ENCODE data around the gene THG1L. TPM values are rescaled to one million over a fixed set of nuclear protein-coding genes. Genes with fewer than 3 reads are reported as not detected.
"Not testable (repeated sequence)": the region's sequence is repeated elsewhere in the genome, so short reads cannot be mapped to it uniquely, and the experiment has no call there.

The THG1L gene
- total and polyA plus RNA-seq, 3 donors from 2014 or later: 11.9 to 18.1 (median 14.0) TPM

DNA sequence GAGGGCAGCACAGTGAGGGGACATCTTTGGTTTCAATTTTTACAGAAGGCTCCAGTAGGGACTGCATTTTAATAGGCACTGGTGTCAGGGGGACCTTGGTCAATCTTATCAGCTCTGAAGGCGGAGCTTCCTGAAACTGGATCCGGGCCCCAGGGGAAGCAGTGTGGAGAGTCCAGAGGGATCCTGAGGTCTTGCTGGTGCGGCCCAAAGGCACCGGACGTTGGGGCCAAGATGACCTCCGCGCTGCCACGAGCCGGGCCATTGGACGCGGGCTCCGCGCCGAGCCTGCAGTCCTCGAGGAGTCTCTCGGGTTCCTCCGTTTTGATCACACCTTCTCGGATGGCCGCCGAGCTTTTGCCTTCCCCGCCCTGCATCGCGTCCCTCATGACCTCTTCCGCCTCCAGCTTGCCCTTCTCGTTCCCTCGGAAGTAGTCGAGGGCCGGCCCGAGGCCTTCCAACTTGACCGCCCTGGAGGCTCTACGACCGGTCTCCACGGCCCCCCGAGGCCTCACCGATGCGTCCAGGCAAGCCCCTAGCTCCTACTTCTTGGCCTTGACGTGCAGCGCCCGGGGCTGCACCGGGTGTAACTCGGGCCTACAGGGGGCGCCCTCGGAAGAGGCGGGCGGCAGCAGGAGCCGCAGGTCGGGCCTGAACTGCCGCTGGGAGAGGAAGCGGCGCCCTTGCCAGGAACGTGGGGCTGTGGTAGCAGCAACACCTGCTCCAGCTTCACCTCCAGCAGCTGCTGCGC lies 41.1 kb upstream of the THG1L start:
- intact Hi-C loops (cut with DNase I; ENCODE audit: low total_unique reads): no loop called here
- Histone ChIP-seq H3K27ac (peak overlapping the region; percentile 16 to 74), H3K4me1 (peaks cover 22% of the 10 kb centered on the region), H3K9me3 (no peaks in the 10 kb centered on the region), H3K36me3 (ENCODE audit: low read depth, missing control alignments) (no peaks in the 10 kb centered on the region), H3K27me3 (no peaks in the 10 kb centered on the region), H3K4me3 (peak overlapping the region; percentile 49 to 66)
- TF ChIP-seq, protein P1, sequence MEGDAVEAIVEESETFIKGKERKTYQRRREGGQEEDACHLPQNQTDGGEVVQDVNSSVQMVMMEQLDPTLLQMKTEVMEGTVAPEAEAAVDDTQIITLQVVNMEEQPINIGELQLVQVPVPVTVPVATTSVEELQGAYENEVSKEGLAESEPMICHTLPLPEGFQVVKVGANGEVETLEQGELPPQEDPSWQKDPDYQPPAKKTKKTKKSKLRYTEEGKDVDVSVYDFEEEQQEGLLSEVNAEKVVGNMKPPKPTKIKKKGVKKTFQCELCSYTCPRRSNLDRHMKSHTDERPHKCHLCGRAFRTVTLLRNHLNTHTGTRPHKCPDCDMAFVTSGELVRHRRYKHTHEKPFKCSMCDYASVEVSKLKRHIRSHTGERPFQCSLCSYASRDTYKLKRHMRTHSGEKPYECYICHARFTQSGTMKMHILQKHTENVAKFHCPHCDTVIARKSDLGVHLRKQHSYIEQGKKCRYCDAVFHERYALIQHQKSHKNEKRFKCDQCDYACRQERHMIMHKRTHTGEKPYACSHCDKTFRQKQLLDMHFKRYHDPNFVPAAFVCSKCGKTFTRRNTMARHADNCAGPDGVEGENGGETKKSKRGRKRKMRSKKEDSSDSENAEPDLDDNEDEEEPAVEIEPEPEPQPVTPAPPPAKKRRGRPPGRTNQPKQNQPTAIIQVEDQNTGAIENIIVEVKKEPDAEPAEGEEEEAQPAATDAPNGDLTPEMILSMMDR (IDR thresholded peaks at IDR 0.05): peak in 1 of 3 experiments; percentile 21
- no peak for TF ChIP-seq POLR2A (IDR thresholded peaks at IDR 0.05)
- peak; percentile 33 for DNase-seq
- 46 to 54% methylated on average over 24 to 52 of the region's 52 CpGs for WGBS, 2 donors

DNA sequence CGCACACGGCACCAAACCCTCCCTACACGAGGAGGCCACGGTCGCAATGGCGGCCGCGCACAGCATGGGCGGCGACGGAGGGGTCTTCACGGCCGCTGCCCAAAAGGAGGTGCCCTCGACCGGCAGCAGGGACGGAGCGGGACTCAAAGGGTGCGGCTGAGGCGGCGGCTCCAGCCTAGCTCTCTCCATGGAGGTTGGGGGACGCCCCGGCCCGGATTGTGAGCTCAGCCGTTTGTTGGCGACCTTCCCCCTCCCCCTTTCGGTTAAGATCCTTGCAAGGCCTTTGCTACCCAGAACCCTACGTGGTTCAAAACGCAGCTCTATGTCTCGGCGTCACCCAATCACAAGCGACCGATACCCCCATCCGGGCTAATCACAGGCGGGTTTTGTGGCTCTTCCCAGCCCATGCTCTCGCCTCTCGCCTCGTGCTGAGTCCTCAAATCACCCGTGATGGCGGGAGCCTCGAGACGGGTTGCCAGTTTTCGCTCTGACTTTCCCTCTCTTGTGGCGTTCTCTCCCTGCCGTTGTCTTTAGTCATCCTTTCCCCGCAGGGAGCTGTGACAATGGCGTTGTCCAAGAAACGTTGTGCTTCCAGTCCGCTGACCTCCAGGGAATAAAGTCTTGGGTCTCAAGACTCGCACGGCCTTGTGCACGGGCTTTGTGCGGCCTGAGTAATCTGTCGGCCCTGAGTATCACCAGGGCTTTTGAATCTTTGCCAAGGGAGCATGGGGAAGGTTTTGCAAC lies 40.4 kb upstream of the THG1L start:
- peak; percentile 53 for DNase-seq
- H3K9me3 ChIP-seq: no peaks in the 10 kb centered on the region
- H3K27me3 ChIP-seq: no peaks in the 10 kb centered on the region
- intact Hi-C loops (cut with DNase I; ENCODE audit: low total_unique reads): no loop called here
- TF ChIP-seq, protein P1 (IDR thresholded peaks at IDR 0.05): no peak
- no peak for TF ChIP-seq POLR2A (IDR thresholded peaks at IDR 0.05)
- H3K4me3 ChIP-seq: peak overlapping the region; percentile 49 to 66
- WGBS, 2 donors: 59 to 60% methylated on average over 45 to 53 of the region's 53 CpGs
- no peaks in the 10 kb centered on the region for H3K36me3 ChIP-seq (ENCODE audit: low read depth, missing control alignments)
- H3K4me1 ChIP-seq: peaks cover 20% of the 10 kb centered on the region
- peak overlapping the region; percentile 16 to 74 for H3K27ac ChIP-seq

DNA sequence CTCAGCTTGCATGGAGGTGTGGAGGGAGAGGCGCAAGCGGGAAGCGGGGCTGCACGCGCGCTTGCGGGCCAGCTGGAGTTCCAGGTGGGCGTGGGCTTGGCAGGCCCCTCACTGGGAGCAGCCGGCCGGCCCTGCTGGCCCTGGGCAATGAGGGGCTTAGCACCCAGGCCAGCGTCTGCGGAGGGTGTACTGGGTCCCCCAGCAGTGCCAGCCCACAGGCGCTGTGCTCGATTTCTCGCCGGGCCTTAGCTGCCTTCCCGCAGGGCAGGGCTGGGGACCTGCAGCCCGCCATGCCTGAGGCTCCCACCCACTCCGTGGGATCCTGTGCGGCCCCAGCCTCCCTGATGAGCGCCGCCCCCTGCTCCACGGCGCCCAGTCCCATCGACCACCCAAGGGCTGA lies 37.4 kb upstream of the THG1L start:
- H3K27ac ChIP-seq; DNase-seq; H3K27me3 ChIP-seq; H3K9me3 ChIP-seq; H3K4me1 ChIP-seq; H3K36me3 ChIP-seq (ENCODE audit: low read depth, missing control alignments); intact Hi-C loops (cut with DNase I; ENCODE audit: low total_unique reads): not testable (repeated sequence)
- WGBS, 2 donors: 40 to 82% methylated on average over 7 to 25 of the region's 25 CpGs
- H3K4me3 ChIP-seq: peak overlapping the region in 1 of 2 donors; percentile 26

DNA sequence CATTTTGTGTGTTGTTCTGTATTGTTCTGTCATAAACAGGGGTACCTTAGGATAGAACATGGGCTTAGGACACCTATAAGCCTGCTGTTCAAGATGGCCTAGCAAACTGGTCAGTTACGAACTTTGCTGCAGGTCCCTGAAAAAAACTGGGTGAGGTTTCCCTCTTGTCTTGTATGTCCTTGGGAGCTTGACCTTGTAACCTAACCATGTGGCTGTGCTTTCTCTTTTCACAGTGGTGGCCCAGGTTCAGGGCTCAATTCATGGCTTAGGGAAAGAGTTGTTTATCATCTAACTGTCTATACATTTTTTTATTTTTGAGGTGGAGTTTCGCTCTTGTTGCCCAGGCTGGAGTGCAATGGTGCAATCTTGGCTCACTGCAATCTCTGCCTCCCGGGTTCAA lies 35.1 kb upstream of the THG1L start:
- H3K36me3 ChIP-seq (ENCODE audit: low read depth, missing control alignments): not testable (repeated sequence)

DNA sequence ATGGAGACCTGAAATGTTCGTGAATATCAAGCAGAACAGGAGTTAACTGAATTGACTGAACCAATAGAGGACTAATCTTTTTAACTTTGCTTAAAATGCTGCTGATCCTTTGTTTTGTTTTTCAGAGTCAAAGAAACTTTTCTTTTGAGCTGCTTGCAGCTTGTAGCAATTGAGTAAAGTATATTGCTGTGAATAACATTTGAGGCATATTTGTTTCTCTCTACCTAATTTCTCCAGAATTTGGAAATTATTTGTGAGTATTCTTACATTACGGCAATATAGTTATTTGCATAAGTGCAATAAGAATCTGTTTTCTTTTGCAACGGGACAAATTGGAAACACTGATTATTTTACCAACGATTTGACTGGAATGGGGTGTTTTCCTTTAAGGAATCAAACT lies 32.5 kb upstream of the THG1L start:
- H3K36me3 ChIP-seq (ENCODE audit: low read depth, missing control alignments); H3K4me1 ChIP-seq; intact Hi-C loops (cut with DNase I; ENCODE audit: low total_unique reads); DNase-seq; H3K27me3 ChIP-seq; H3K9me3 ChIP-seq; H3K27ac ChIP-seq; H3K4me3 ChIP-seq: not testable (repeated sequence)
- WGBS, 2 donors: 72 to 95% methylated on average over 4 of the region's 4 CpGs

More for the DNA sequence above, 35.1 kb upstream of the THG1L start:
- intact Hi-C loops (cut with DNase I; ENCODE audit: low total_unique reads); H3K4me1 ChIP-seq; DNase-seq; H3K27ac ChIP-seq; H3K27me3 ChIP-seq; H3K4me3 ChIP-seq; H3K9me3 ChIP-seq: not testable (repeated sequence)
- WGBS, 2 donors: 85 to 86% methylated on average over 3 of the region's 3 CpGs

DNA sequence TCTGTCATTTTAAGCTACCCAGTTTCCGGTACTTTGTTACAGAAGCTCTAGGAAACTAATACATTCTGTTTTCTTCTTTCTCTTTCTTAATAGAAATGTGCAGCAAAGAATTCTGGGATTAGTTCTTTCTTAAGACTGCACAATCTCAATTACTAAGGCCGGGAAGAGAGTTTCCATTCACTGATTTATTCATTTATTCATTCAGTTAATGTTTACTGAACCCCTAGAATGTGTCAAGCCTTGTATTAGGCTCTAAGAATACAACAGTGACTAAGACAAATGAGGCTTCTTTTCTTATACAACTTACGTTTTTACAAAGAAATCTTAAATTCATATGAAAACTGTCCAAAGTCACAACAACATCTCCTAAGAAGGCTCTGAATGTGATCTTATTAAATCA lies 27.5 kb upstream of the THG1L start:
- intact Hi-C loops (cut with DNase I; ENCODE audit: low total_unique reads): no loop called here
- 73 to 91% methylated on average over 3 of the region's 3 CpGs for WGBS, 2 donors
- DNase-seq: no peak
- H3K27me3 ChIP-seq: no peaks in the 10 kb centered on the region
- no peaks in the 10 kb centered on the region for H3K4me1 ChIP-seq
- H3K36me3 ChIP-seq (ENCODE audit: low read depth, missing control alignments): no peaks in the 10 kb centered on the region
- TF ChIP-seq, protein P1 (IDR thresholded peaks at IDR 0.05): no peak
- TF ChIP-seq POLR2A (IDR thresholded peaks at IDR 0.05): no peak
- no peak overlapping the region for H3K27ac ChIP-seq
- no peaks in the 10 kb centered on the region for H3K9me3 ChIP-seq
- H3K4me3 ChIP-seq: no peak overlapping the region

All from testis (tissue), 3 donors.